Measurements from ENCODE around the gene RNLS.

- TF ChIP-seq, protein P1, sequence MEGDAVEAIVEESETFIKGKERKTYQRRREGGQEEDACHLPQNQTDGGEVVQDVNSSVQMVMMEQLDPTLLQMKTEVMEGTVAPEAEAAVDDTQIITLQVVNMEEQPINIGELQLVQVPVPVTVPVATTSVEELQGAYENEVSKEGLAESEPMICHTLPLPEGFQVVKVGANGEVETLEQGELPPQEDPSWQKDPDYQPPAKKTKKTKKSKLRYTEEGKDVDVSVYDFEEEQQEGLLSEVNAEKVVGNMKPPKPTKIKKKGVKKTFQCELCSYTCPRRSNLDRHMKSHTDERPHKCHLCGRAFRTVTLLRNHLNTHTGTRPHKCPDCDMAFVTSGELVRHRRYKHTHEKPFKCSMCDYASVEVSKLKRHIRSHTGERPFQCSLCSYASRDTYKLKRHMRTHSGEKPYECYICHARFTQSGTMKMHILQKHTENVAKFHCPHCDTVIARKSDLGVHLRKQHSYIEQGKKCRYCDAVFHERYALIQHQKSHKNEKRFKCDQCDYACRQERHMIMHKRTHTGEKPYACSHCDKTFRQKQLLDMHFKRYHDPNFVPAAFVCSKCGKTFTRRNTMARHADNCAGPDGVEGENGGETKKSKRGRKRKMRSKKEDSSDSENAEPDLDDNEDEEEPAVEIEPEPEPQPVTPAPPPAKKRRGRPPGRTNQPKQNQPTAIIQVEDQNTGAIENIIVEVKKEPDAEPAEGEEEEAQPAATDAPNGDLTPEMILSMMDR (IDR thresholded peaks at IDR 0.05; ENCODE audit: low read depth, low read length), result no peak
- no peak for TF ChIP-seq EZH2phosphoT487 (IDR thresholded peaks at IDR 0.05; ENCODE audit: low read depth)
These were observed 268.8 kb downstream of the RNLS start for GRCh38 chr10:88314362-88314761.
